Activated CD4-positive, alpha-beta T cell treated with anti-CD3 and anti-CD28 coated beads for 36 hours (primary cell): ENCODE results near the gene XDH. TPM values are rescaled to one million over a fixed set of nuclear protein-coding genes. Genes with fewer than 3 reads are reported as not detected.

Experiments
- ATAC-seq: fragments of 200-7000 bp; cut with Tn5 transposase; one replicate; pipeline ENCODE4 v1.10.0; 2021; ENCODE audit warnings: mild to moderate bottlenecking, moderate library complexity
- CTCF ChIA-PET: fragments of 350-600 bp; sonication (Branson Sonifier 250); formaldehyde crosslinking; loops from one replicate; lab custom pipeline; 2021; ENCODE audit warnings: antibody characterized with exemption; lab: Charles Lee
- POLR2A ChIA-PET: fragments of 350-600 bp; sonication (Branson Sonifier 250); formaldehyde crosslinking; loops from one replicate; lab custom pipeline; 2021; ENCODE audit warnings: antibody characterized with exemption, inconsistent platforms; lab: Charles Lee
- DNase-seq: peaks from one replicate; pipeline ENCODE4 v3.0.0-alpha.2; 2020
- H3K27ac Mint-ChIP-seq: one replicate; pipeline ENCODE4 v1.8.0; 2021; ENCODE audit warnings: mixed read lengths
- H3K27me3 Mint-ChIP-seq: one replicate; pipeline ENCODE4 v1.8.0; 2021; ENCODE audit warnings: mixed read lengths
- H3K36me3 Mint-ChIP-seq: one replicate; pipeline ENCODE4 v1.8.0; 2021; ENCODE audit warnings: low read depth, mixed read lengths
- H3K4me1 Mint-ChIP-seq: one replicate; pipeline ENCODE4 v1.8.0; 2021; ENCODE audit warnings: mixed read lengths
- H3K4me3 Mint-ChIP-seq: one replicate; pipeline ENCODE4 v1.8.0; 2021; ENCODE audit warnings: mild to moderate bottlenecking, moderate library complexity, mixed read lengths
- H3K9me3 Mint-ChIP-seq: one replicate; pipeline ENCODE4 v1.8.0; 2021; ENCODE audit warnings: low read depth, mixed read lengths
- intact Hi-C, 2 experiments: fragments of 100-400 bp; cut with DNase I in 1 of 2; cut with micrococcal nuclease in 1 of 2; formaldehyde crosslinking; loops; one replicate each; pipeline versions ENCODE4 v1.14.2 to v1.15.1; 2022 to 2024; cut with DNase I, micrococcal nuclease
- total RNA-seq, 2 experiments: library from RNA; stranded (reverse); gene quantifications; one replicate each; pipeline ENCODE4 v1.2.3, GENCODE V29; 2021

XDH gene
- total RNA-seq, 2 experiments from 2014 or later = 0.11 TPM; not detected in 1

DNA sequence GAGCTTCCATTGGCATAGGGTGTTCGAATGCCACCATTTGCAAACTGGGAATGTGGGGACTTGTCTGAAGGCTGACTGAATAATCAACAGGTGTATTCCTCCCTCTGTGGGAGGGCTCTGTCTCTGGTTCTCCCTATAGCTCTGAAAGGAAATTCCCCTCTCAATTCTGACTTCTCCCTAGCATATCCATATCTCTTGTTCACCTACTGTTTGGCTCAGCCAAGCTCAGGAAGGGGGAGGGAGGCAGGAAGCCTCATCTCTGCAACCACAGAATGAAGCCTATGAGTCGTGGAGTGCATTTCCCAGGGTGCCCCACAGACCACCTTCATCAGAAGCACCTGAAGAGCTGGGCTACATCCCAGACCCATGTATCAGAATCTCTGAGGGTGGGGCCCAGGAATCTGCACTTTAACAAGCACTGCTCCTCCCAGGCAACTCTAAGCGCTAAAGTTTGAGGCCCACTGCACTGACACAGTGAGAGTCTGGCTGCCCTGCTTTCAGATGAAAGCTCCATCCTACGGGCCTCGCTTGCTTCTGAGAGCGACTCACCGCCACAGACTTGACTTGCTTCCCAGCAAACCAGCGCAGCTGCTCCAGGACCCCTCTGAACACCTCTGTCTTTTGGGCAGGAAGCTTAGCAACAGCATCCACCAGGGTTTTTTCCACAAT is 32.0 kb downstream of the XDH start:
- no peaks in the 10 kb centered on the region for H3K27me3 Mint-ChIP-seq
- H3K9me3 Mint-ChIP-seq = no peaks in the 10 kb centered on the region
- no peak overlapping the region for H3K27ac Mint-ChIP-seq
- peaks cover 6% of the 10 kb centered on the region for H3K4me1 Mint-ChIP-seq
- CTCF ChIA-PET = interaction anchor here (0.6 to 0.8 kb wide), 4 partner anchors 15 to 1653 kb away, joined by 3 to 4 read pairs (median 4); no protein-coding TSS in a partner anchor
- ATAC-seq (no peak), DNase-seq (no peak)
- H3K4me3 Mint-ChIP-seq = no peak overlapping the region
- POLR2A ChIA-PET = no interaction called here
- intact Hi-C loops = no loop called here
- no peaks in the 10 kb centered on the region for H3K36me3 Mint-ChIP-seq

DNA sequence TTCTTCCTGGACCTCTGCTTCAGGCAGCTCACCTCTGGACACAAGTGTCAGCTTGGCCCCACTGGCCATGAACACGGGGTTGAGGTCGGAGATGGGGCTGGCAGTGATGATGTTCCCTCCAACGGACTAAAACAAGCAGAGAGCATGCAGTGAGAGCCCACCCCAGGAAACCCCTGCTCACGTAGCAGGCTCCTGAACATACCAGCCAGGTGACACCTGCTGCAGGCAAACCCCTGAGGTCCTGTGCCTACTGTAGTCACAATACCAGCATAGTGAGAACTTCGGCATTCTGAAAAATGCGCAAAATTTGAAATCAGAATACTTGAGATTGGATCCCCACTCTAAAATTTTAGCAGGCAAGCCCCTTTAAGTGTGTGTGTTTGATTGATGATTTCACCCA is 32.9 kb downstream of the XDH start:
- no peak overlapping the region for H3K27ac Mint-ChIP-seq
- no peaks in the 10 kb centered on the region for H3K36me3 Mint-ChIP-seq
- ChIA-PET POLR2A (no interaction called here), CTCF (no interaction called here)
- ATAC-seq (no peak), DNase-seq (no peak)
- no peaks in the 10 kb centered on the region for H3K27me3 Mint-ChIP-seq
- intact Hi-C loops = no loop called here
- no peak overlapping the region for H3K4me3 Mint-ChIP-seq
- H3K4me1 Mint-ChIP-seq = peaks cover 6% of the 10 kb centered on the region
- no peaks in the 10 kb centered on the region for H3K9me3 Mint-ChIP-seq

DNA sequence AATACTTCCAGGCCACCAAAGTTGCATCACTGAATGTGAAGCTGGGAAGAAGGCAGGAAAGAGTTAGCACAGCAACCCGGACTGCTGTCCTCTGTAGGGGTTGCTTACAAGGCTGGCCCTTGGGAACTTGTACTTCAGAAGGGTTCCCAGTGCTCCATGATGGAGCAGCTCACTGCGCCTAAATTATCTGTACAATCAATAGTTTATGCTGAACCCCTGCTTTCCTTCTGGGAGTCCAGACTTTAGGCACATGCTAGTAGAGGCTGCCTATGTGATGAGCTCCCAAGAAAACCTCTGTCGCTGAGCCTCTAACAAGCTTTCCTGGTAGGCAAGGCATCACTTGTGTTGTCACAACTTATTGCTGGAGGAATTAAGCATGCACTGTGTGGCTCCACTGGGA is 34.3 kb downstream of the XDH start:
- no peaks in the 10 kb centered on the region for H3K27me3 Mint-ChIP-seq
- no peak for DNase-seq
- no peak overlapping the region for H3K27ac Mint-ChIP-seq
- no peaks in the 10 kb centered on the region for H3K36me3 Mint-ChIP-seq
- H3K4me1 Mint-ChIP-seq = peaks cover 6% of the 10 kb centered on the region
- POLR2A ChIA-PET = no interaction called here
- H3K4me3 Mint-ChIP-seq = no peak overlapping the region
- no peaks in the 10 kb centered on the region for H3K9me3 Mint-ChIP-seq
- intact Hi-C loops = no loop called here
- ATAC-seq = no peak
- CTCF ChIA-PET = no interaction called here

DNA sequence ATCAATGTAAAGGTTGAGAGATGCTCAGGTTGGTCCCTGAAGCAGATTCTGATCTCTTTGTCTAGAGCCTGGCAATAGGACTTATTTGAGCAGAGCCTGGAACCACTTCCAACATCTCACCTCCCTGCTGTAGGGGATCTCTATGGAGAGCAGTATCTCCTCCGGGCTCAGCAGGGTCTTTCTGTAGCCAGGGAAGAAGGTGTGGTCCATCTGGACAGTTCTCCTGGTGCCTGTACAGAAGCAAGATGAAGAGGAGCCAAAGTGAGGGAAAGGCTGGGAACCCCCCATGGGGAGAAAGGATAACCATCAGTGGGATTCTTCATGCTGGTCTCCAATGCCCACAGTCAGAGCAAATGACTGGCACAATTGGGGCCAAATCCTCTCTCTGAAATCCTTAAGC is 34.8 kb downstream of the XDH start:
- Mint-ChIP-seq H3K9me3 (no peaks in the 10 kb centered on the region), H3K4me1 (peaks cover 6% of the 10 kb centered on the region), H3K27me3 (no peaks in the 10 kb centered on the region), H3K36me3 (no peaks in the 10 kb centered on the region), H3K27ac (no peak overlapping the region), H3K4me3 (no peak overlapping the region)
- ATAC-seq = no peak
- ChIA-PET POLR2A (no interaction called here), CTCF (interaction anchor here (1.0 kb wide), 1 partner anchor 10 kb away, joined by 3 read pairs; no protein-coding TSS in a partner anchor)
- intact Hi-C loops = no loop called here
- no peak for DNase-seq

DNA sequence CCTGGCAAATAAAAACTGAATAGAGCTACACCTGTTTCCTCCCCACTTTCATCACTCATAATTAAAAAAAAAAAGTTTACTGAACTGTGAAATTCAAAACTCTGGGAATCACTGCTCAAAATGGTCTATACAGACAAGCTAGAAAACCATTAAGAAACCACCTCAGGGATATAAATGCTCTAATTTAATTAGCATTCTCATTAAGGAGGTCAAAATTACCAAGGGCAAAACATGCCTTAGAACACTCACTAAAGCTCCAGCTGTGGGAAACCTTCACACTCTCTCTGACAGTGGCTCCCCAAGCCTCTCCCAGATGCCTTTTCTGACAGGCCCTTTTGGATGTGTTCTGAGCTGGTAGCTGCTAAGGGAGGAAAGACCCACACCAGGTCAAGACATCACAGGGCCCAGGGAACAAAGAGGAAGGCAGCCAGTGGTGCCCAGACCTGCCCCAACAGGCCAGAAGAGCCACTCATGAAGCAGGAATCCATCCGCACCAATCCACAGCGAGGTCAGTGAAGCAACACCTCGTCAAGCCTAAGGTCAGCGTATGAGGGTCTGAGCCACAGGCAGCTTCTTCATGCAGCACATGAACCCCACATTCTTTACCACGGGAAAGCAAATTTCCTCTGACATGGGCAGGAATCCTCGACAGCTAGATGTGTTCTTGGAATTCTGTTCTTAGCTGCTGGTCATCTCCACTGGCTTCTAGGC is 35.6 kb downstream of the XDH start:
- Mint-ChIP-seq H3K27me3 (no peaks in the 10 kb centered on the region), H3K9me3 (no peaks in the 10 kb centered on the region)

DNA sequence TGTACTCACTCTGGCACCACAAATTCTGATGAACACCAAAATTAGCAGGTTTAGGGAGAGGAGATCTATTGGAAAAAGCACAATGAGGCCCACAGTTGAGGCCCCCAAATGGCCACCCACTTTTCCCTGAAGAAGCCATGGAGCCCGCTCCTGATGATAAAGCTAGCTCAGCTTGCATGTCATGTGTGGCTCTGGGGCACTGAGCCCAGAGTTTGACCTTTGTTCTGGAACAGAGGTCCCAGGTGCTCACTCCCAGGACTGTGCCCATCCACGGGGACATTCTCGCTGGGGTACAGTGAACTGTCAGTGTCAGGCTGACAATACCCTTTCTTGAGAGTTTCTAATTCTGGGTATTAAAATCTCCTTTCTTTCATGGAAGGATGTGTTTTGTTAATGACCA is 36.2 kb downstream of the XDH start:
- Mint-ChIP-seq H3K27me3 (no peaks in the 10 kb centered on the region), H3K27ac (no peak overlapping the region), H3K9me3 (no peaks in the 10 kb centered on the region), H3K36me3 (no peaks in the 10 kb centered on the region), H3K4me1 (no peaks in the 10 kb centered on the region), H3K4me3 (no peak overlapping the region)
- ChIA-PET POLR2A (no interaction called here), CTCF (no interaction called here)
- no peak for DNase-seq
- ATAC-seq = no peak
- intact Hi-C loops = no loop called here

More for the DNA sequence above, 35.6 kb downstream of the XDH start:
- Mint-ChIP-seq H3K36me3 (no peaks in the 10 kb centered on the region), H3K27ac (no peak overlapping the region), H3K4me3 (no peak overlapping the region), H3K4me1 (no peaks in the 10 kb centered on the region)
- CTCF ChIA-PET = interaction anchor here (0.6 to 1.0 kb wide), 2 partner anchors 9 to 486 kb away, joined by 3 to 4 read pairs; no protein-coding TSS in a partner anchor
- ATAC-seq (no peak), DNase-seq (no peak)
- POLR2A ChIA-PET = no interaction called here
- intact Hi-C loops = no loop called here

DNA sequence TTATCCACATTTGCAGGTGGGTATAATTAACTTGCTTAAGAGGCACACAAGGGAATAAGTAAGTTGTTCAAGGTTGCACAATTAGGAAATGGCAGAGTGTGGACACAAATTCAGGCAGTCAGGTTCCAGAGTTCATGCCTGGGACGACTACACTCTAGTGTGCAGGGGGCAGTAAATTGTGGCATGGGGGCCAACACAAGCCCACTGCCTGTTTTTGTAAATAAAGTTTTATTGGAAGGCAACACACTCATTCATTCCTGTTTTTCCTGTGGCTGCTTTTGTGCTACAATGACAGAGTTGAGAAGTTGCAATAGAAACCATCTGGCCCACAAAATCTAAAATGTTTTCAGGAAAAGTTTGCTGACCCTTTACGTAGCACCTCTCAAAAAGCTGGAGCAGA is 41.4 kb downstream of the XDH start:
- POLR2A ChIA-PET = no interaction called here
- intact Hi-C loops = no loop called here
- Mint-ChIP-seq H3K27me3 (no peaks in the 10 kb centered on the region), H3K4me3 (no peak overlapping the region), H3K4me1 (no peaks in the 10 kb centered on the region), H3K9me3 (no peaks in the 10 kb centered on the region), H3K36me3 (no peaks in the 10 kb centered on the region), H3K27ac (no peak overlapping the region)
- DNase-seq (no peak), ATAC-seq (no peak)
- CTCF ChIA-PET = no interaction called here

DNA sequence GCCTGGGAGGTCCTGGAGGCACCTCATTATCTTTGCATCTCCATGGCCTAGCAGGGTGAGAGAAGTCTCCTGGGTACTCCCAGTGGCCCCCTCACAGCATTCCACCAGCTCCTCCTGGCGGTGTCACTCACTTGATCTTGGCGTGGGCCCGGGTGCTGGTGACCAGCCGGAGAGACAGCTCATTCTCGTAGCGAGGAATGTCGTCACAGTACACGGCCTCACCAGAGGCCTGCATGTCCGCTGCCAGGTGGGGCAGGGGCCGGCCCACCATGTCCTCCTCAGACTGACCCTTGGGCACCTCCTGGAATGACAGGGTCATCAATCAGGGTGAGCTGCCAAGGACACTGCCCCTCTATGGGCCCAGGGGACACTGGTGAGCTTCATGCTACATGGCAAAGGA is 42.4 kb downstream of the XDH start:
- ATAC-seq (no peak), DNase-seq (no peak)
- POLR2A ChIA-PET = no interaction called here
- Mint-ChIP-seq H3K27ac (no peak overlapping the region), H3K4me3 (no peak overlapping the region), H3K9me3 (no peaks in the 10 kb centered on the region), H3K4me1 (no peaks in the 10 kb centered on the region), H3K36me3 (no peaks in the 10 kb centered on the region), H3K27me3 (no peaks in the 10 kb centered on the region)
- intact Hi-C loops = no loop called here
- CTCF ChIA-PET = no interaction called here

DNA sequence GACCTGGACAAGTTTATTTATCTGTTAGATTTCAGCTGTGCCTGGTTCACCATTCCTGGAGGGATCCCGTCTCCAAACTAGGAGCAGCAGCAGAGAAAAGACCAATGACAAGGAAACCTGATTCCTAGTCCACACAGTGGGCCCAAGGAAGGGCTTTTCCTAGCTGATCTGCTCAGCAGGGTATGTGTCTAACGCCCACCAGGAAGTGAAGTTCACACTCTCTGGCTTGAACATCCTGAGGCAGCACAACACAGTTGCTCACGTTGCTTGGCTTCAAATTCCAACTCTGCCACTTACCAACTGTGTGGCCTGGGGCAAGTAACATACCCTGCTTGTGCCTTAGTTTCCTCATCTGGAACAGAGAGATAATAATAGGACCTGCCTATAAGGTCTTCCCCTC is 42.9 kb downstream of the XDH start:
- H3K9me3 Mint-ChIP-seq = no peaks in the 10 kb centered on the region
- intact Hi-C loops = no loop called here
- CTCF ChIA-PET = no interaction called here
- POLR2A ChIA-PET = no interaction called here
- H3K4me3 Mint-ChIP-seq = no peak overlapping the region
- H3K4me1 Mint-ChIP-seq = no peaks in the 10 kb centered on the region
- no peaks in the 10 kb centered on the region for H3K27me3 Mint-ChIP-seq
- no peak for ATAC-seq
- H3K27ac Mint-ChIP-seq = no peak overlapping the region
- H3K36me3 Mint-ChIP-seq = no peaks in the 10 kb centered on the region
- DNase-seq = no peak

DNA sequence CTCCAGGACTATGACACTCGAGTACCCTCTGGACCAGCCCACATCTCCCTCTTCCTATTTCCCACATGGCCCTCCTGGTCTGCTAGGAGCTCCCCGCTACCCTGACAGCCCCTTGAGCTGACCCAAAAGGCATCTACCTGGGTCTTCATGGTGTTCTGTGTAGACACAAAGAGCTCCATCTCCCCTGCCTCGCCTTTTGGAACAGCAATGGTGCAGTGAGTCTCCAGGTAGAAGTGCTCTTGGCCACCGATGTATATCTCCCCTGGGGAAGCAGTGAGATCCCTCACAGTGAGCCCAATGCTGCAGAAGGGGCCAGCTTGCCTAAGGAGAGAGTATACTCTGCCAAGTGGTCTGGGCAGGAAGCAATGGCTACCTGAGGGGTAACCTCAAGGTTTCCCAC is 47.8 kb downstream of the XDH start:
- Mint-ChIP-seq H3K4me1 (no peaks in the 10 kb centered on the region), H3K36me3 (no peaks in the 10 kb centered on the region), H3K27me3 (no peaks in the 10 kb centered on the region), H3K4me3 (no peak overlapping the region), H3K27ac (no peak overlapping the region), H3K9me3 (no peaks in the 10 kb centered on the region)
- DNase-seq (no peak), ATAC-seq (no peak)
- POLR2A ChIA-PET = no interaction called here
- intact Hi-C loops = no loop called here
- CTCF ChIA-PET = no interaction called here

DNA sequence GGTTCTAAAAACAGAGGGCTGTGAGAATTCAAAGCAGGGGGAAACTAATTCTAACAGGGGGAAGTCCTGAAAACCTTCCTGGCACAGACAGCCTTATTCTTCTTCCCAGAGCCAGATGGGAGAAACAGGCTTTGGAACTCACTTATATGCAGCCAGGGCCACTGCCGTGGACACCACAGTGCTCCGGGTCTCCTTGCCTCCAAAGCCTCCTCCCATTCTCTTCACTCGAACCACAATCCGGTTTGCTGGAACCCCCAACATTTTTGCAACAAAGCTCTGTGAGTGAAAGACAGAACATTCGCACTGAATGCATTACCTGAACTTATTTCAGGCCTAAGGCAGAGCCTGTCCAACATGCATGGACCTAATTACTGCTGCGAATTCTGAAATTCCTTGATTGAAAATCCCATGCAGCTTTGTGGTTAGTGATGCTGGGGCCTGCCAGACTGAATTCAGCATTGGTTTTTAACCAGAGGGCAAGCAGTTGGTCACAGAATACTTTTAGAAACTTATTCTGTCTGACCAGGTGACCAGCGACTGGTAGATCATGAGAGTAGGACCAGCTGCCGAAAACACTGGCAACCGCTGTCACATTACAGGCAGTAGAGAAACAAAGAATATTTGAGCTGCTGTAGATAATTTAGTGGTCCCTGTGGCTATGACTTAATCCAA is 48.6 kb downstream of the XDH start:
- CTCF ChIA-PET = no interaction called here
- Mint-ChIP-seq H3K27ac (no peak overlapping the region), H3K27me3 (no peaks in the 10 kb centered on the region), H3K36me3 (no peaks in the 10 kb centered on the region), H3K4me3 (no peak overlapping the region), H3K4me1 (no peaks in the 10 kb centered on the region), H3K9me3 (no peaks in the 10 kb centered on the region)
- POLR2A ChIA-PET = no interaction called here
- DNase-seq (no peak), ATAC-seq (no peak)
- intact Hi-C loops = no loop called here

DNA sequence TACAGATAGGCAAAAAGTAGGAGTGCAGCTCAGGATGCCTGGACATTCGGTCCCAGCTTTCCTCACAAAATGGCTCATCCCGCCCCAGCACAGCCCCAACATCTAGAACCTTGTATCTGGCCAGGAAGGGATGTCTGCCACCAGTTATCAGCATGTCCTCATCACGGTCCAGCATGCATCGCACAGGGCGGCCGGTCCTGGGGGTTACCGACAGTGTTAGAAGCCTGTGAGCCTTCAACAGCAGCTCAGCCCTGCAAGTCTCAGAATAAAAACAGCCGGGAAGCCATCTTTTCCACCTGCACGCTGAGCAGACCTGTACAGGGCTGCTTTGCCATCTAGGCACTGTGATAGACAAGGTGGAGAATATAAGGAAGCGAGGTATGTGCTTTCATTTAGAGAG is 49.2 kb downstream of the XDH start:
- Mint-ChIP-seq H3K4me1 (no peaks in the 10 kb centered on the region), H3K27ac (no peak overlapping the region), H3K9me3 (no peaks in the 10 kb centered on the region), H3K4me3 (no peak overlapping the region), H3K36me3 (no peaks in the 10 kb centered on the region), H3K27me3 (peaks cover 3% of the 10 kb centered on the region)
- CTCF ChIA-PET = interaction anchor here (0.7 kb wide), 1 partner anchor 63 kb away, joined by 3 read pairs; no protein-coding TSS in a partner anchor
- DNase-seq (no peak), ATAC-seq (no peak)
- intact Hi-C loops = no loop called here
- POLR2A ChIA-PET = no interaction called here
